ENCODE data around the gene GNG14.

- no peak for TF ChIP-seq RNF2 (conservative IDR thresholded peaks at IDR 0.05; ENCODE audit: low read depth)
- TF ChIP-seq ZNF552 (CRISPR knock-in tag; IDR thresholded peaks at IDR 0.05; ENCODE audit: borderline replicate concordance) = no peak
- TF ChIP-seq ZNF274 (CRISPR knock-in tag; IDR thresholded peaks at IDR 0.05) = no peak
- no peak for TF ChIP-seq PHB2 (IDR thresholded peaks at IDR 0.05; ENCODE audit: partially characterized antibody)
Measured at GRCh38 chr19:12705654-12706331, 18.0 kb downstream of the GNG14 start.
